ENCODE measurements around the gene MN1.

DNA sequence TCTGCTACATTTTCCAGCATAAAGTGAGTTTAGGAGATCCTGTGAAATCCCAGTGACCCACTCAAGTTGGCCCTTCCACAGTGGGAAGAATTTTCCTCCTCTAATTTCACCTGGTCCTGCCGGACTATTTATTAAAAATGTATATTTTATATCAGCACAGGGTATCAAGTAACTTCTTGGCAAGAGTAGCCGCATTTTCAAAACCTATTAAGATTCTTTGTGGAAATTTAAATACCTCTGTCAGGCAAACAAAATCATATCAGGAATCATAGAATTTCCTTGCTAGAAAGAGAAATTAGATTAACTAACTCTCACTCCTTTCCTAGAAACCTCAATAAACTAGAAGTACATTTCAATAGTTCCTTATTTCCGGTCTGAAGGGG is 9.7 kb downstream of the MN1 start:
- TF ChIP-seq, protein P1, sequence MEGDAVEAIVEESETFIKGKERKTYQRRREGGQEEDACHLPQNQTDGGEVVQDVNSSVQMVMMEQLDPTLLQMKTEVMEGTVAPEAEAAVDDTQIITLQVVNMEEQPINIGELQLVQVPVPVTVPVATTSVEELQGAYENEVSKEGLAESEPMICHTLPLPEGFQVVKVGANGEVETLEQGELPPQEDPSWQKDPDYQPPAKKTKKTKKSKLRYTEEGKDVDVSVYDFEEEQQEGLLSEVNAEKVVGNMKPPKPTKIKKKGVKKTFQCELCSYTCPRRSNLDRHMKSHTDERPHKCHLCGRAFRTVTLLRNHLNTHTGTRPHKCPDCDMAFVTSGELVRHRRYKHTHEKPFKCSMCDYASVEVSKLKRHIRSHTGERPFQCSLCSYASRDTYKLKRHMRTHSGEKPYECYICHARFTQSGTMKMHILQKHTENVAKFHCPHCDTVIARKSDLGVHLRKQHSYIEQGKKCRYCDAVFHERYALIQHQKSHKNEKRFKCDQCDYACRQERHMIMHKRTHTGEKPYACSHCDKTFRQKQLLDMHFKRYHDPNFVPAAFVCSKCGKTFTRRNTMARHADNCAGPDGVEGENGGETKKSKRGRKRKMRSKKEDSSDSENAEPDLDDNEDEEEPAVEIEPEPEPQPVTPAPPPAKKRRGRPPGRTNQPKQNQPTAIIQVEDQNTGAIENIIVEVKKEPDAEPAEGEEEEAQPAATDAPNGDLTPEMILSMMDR (IDR thresholded peaks at IDR 0.05) = no peak
- no peak for TF ChIP-seq POLR2A (IDR thresholded peaks at IDR 0.05)
